NOMO-1 treated with DMSO at 0.1 percent for 48 hours (cell line): Measurements from ENCODE around the gene SMYD4.
"Not testable (repeated sequence)": the region's sequence is repeated elsewhere in the genome, so short reads cannot be mapped to it uniquely, and the experiment has no call there.

Experiments used
- DNase-seq: peaks from one replicate; lab custom pipeline; 2025; ENCODE audit not compliant: unreplicated experiment; lab: John Stamatoyannopoulos, UW

SMYD4 gene

GRCh38 chr17:1829216-1829591 is 498 bp downstream of the SMYD4 start:
- DNase-seq: no peak

- no peak for DNase-seq
Observed at GRCh38 chr17:1820528-1821252, 9.0 kb downstream of the SMYD4 start.

DNA sequence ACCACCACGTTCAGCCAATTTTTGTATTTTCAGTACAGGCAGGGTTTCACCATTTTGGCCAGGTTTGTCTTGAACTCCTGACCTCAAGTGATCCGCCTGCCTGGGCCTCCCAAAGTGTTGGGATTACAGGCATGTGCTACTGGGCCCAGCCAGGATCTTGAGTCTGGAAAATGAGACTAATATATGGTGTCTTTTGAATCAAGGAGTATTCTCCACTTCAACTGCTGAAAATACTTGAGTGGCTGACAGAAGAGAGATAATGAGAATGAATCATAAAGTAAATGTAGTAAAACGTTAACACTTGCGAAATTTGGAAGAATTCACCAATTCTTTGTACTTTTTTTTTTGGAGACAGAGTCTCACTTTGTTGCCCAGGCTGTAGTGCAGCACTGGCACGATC is 16.6 kb downstream of the SMYD4 start:
- no peak for DNase-seq

- no peak for DNase-seq
Observed at GRCh38 chr17:1810450-1811103, 19.1 kb downstream of the SMYD4 start.

GRCh38 chr17:1809815-1810214 is 19.9 kb downstream of the SMYD4 start:
- not testable (repeated sequence) for DNase-seq

DNA sequence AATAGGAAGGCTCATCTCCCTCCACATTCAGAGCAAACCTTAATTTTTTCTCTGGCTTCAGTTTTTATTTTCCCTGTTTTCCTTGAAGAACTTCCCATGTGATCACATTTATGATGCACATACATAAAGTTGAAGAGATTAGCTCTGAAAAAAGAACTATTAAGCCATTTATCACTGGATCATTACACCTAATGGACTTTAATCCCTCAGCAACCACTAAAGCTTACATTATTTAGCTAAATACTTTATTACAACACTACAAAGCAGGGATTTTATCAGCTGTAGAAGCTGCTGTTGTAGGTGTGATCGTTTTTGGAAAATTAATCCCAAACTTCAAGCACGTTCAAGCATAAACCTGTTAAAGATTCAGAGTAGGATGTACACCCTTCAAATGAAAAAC is 21.1 kb downstream of the SMYD4 start:
- no peak for DNase-seq

- DNase-seq: no peak
Observed at GRCh38 chr17:1807890-1808289, 21.8 kb downstream of the SMYD4 start.

DNA sequence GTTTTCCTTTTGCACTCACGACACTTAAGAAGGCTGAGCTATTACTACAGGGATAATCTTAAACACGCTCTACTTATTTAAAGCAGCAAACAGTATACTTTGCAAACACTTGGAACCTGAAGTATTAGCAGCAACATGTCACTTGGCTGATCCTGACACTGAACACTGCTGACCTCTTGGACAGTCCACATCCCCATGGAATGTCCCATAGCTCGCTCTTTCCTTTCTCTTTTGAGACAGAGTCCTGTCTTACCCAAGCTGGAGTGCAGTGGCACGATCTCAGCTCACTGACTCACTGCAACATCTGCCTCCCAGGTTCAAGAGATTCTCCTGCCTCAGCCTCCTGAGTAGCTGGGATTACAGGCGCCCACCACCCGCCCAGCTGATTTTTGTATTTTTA is 26.4 kb downstream of the SMYD4 start:
- no peak for DNase-seq

- no peak for DNase-seq
Observed at GRCh38 chr17:1802429-1802828, 27.3 kb downstream of the SMYD4 start.

GRCh38 chr17:1800712-1801111 is 29.0 kb downstream of the SMYD4 start:
- DNase-seq: no peak

DNA sequence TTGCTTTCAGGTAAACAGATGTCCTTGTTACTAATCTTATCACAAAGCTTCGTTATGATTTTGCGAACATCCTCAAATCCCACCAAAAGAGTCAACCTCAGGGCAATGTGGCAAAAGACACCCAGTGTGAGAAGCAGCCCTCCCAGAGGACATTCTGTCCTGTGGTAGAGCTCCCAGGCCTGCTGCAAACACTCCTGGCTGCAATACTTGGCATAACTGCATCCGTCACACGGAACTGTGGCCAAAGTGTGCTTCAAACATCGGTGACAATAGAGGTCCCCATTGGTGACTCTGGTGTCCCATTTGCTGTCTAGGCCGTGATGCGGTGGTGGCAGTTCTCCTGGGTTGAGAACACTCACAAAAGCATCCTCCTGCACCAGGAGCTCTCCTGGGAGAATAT is 29.5 kb downstream of the SMYD4 start:
- no peak for DNase-seq

- DNase-seq: not testable (repeated sequence)
Observed at GRCh38 chr17:1797846-1798245, 31.9 kb downstream of the SMYD4 start.

- no peak for DNase-seq
Observed at GRCh38 chr17:1797323-1797722, 32.4 kb downstream of the SMYD4 start.

DNA sequence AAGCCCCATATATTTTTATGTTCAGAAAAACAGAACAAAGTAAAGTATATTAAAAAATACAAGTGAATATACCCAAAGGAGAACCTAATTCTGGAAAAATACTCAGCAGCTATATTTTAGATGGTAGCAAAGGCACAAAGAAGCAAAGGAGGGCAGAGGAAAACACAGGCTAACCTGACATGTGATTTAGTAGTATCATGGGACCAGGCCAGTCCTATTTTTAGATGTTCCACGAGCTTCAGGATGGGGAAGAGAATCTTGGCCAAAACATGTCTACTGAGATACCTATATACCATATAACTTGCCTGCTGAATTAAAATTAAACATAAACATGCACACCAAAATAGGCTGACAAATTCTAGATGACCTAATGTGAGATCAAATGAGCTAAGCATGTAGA is 32.9 kb downstream of the SMYD4 start:
- DNase-seq: no peak

DNA sequence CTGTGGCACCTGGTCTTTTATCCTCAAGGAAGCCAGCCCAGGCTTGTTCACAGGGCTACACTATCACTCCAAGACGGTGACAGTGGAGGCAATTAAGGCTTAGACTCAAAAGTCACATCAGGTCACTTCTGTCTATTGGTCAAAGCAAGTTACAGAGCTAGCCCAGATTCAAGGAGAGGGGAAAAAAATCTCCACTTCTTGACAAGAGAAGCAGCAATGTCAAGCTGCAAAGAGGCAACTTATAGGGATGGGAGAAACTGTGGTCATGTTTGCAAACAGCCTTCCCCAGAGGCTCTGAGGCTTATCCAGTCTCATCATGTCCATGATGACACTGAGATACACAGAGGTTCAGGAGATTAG is 36.3 kb downstream of the SMYD4 start:
- DNase-seq: no peak

DNA sequence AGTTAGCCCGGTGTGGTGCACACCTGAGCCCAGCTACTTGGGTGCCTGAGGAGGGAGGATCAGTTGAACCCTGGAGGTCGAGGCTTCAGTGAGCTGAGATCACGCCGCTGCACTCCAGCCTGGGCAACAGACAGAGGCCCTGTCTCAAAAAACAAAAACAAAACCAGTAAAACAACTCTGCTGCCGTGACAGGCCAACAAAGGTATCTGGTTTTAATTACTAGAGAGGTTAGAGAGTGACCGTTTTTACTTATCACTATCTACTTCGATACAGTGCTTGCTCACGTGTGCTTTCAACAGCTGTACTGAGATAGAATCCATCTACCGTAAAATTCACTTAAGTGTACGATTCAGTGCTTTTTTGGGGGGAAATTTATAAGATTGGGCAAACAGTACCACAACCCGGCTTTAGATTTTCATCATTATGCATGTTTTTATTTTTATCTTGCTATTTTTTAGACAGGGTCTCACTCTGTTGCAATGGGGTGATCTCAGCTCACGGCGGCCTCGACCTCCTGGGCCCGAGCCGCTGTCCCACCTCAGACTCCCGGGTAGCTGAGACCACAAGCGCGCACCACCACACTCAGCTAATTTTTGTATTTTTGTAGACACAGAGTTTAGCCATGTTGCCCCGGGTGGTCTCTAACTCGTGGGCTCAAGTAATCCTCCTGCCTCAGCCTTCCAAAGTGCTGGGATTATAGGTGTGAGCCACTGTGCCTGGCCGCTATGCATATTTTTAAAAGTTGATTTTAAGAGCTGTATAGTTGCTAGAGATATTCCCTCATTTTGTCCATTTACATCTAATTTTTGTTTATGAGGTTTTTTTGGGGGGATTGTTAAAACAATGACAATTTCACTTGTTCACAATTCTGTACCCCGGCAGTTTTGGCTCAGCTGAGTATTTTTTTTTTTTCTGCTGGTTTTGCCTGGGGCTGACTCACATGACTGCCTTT is 36.9 kb downstream of the SMYD4 start:
- no peak for DNase-seq

DNA sequence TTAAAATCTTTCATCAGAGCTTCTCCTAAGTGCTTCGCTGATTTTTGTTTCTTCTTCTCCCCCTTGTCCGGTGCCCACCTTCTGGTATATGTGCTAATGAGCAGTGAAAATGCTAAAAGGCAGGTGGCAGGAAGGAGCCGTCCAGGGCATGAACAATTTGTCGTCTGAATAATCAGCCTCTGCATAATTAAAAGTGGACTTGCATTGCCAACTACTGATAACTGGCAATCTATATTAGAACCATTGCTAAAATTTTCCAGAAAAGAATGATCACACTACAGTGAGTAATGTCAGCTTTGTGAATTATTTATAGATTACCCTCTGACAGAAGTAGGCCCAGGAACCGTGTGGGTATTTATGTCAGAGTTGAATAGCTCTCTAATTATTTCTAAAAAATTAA is 39.8 kb downstream of the SMYD4 start:
- DNase-seq: no peak

- no peak for DNase-seq
Observed at GRCh38 chr17:1787301-1787902, 42.3 kb downstream of the SMYD4 start.

DNA sequence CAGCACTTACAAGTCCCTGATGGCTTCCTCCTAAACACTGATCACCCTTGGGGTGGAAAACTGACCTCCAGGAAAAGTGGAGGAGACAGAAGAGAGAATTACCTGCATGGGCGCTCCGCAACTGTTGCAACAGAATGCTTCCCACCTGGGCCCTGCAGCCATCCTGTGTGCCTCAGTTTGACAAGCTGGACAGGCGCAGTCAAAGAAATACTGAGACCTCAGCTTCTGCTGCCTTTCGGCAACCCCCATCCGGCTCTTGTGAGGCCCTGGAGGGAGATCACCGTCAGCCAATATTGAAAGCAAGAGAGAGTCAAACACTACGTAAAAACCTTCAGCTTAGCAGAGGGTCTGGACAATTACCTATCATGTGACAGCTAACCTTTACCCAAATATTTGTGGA is 43.0 kb downstream of the SMYD4 start:
- DNase-seq: no peak

DNA sequence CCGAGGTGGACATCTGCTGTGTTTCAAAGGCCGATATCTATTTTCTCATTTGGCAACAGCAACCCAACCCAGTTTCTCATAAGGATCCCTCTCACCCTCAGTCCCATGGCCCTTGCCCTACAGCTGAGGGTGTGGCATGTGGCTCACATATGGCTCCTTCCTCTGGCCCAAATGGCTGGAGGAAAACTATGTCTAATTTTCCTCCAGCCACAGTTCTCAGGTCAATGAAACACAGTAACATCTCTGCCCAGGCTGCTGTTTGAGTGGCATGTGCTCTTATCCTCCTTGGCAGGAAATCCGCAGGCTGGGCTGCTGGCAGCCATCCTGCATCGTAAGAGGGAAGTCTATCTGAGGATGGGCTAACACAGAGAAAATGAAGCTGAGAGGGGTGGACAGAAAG is 43.8 kb downstream of the SMYD4 start:
- no peak for DNase-seq

- DNase-seq: no peak
Observed at GRCh38 chr17:1783834-1784611, 45.7 kb downstream of the SMYD4 start.
